ENCODE results near the gene GPC4. TPM values are rescaled to one million over a fixed set of nuclear protein-coding genes. Genes with fewer than 3 reads are reported as not detected.

GPC4 gene
- total and polyA plus RNA-seq, 10 of the 15 experiments (the other 5 are each of a cell fraction or from before 2014, with no cell fraction given): 0.04 to 5.8 (median 0.13) TPM

DNA sequence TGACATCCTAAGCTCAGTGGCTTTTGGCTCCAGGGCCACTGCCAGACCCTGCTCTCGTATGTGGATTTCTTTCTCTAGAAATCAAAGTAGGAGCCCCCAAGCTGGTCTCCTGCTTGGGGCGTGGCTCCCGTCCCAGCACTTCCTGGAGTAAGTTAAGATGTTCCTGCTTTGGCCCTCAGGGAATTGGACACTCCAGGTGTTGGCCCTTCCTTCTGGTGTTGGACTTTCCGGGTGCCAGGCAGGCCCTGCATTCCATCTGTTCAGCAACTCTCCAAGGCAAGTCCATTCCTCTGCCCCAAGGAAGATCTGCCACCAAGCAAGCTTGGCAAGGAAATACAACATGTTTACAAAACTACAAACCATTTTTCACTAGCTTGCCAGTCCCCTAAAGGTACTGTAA lies 22.1 kb upstream of the GPC4 start:
- SMC1A ChIA-PET (ENCODE audit: uncharacterized antibody, unreplicated experiment): interaction anchor here (0.8 kb wide), 1 partner anchor 67 kb away, joined by 3 read pairs; no protein-coding TSS in a partner anchor
- H3K9ac ChIP-seq (ENCODE audit: control insufficient read depth, insufficient read depth, low read length): no peak overlapping the region
- in situ Hi-C loops (cut with MboI) (no loop called here), intact Hi-C loops (cut with micrococcal nuclease; ENCODE audit: unreplicated experiment) (no loop called here)
- POLR2A ChIA-PET: no interaction called here
- no peaks in the 10 kb centered on the region for H3K36me3 ChIP-seq (ENCODE audit: control insufficient read depth in 2 of 2, insufficient read depth in 2 of 2, low read length in 1 of 2)
- no peak overlapping the region for H3K27ac ChIP-seq (ENCODE audit: control insufficient read depth, insufficient read depth)
- ATAC-seq (no peak), DNase-seq (ENCODE audit: low read depth, low spot score) (no peak), FAIRE-seq (no peak)
- no peaks in the 10 kb centered on the region for H4K20me1 ChIP-seq (ENCODE audit: control insufficient read depth, insufficient read depth)
- BruUV-seq (replicated peaks): no TSS peak
- H3K27me3 ChIP-seq (replicated peaks in 1 of 2; ENCODE audit: control insufficient read depth in 2 of 2, insufficient read depth in 2 of 2, low read length in 1 of 2): no peaks in the 10 kb centered on the region
- H3K4me1 ChIP-seq (ENCODE audit: control insufficient read depth, insufficient read depth, low read length): no peaks in the 10 kb centered on the region
- H3K9me3 ChIP-seq (replicated peaks; ENCODE audit: control insufficient read depth, insufficient read depth, low read length): no peaks in the 10 kb centered on the region
- RAD21 ChIA-PET (ENCODE audit: unreplicated experiment): interaction anchor here (0.5 kb wide), 1 partner anchor 11 kb away, joined by 3 read pairs; no protein-coding TSS in a partner anchor
- no peak overlapping the region for H2AFZ ChIP-seq (ENCODE audit: control insufficient read depth, low read depth, low read length)
- H3K4me2 ChIP-seq (ENCODE audit: control insufficient read depth, insufficient read depth): no peak overlapping the region
- H3K4me3 ChIP-seq: no peak overlapping the region
- TF ChIP-seq MEF2A (IDR thresholded peaks at IDR 0.05; ENCODE audit: insufficient read depth, low read depth, low read length) (no peak), RUNX3 (IDR thresholded peaks at IDR 0.05; ENCODE audit: low read length) (no peak), RCOR1 (conservative IDR thresholded peaks at IDR 0.05; ENCODE audit: low read depth, low read length) (no peak), MYC (IDR thresholded peaks at IDR 0.05; ENCODE audit: insufficient read depth, insufficient read length, insufficient replicate concordance, low read length, severe bottlenecking) (no peak), STAT3 (IDR thresholded peaks at IDR 0.05; ENCODE audit: low read depth, low read length) (no peak), SIX5 (IDR thresholded peaks at IDR 0.05; ENCODE audit: low read depth, low read length, severe bottlenecking) (no peak), DPF2 (IDR thresholded peaks at IDR 0.05) (no peak), POU2F2 (IDR thresholded peaks at IDR 0.05; ENCODE audit: borderline replicate concordance, low read depth, low read length) (no peak), NRF1 (conservative IDR thresholded peaks at IDR 0.05; ENCODE audit: low read depth, low read length) (no peak), MXI1 (IDR thresholded peaks at IDR 0.05; ENCODE audit: low read depth, low read length) (no peak), SMARCA5 (IDR thresholded peaks at IDR 0.05) (no peak), ZNF24 (IDR thresholded peaks at IDR 0.05) (no peak), FOS (IDR thresholded peaks at IDR 0.05; ENCODE audit: borderline replicate concordance, extremely low read depth, insufficient read length) (no peak), NBN (IDR thresholded peaks at IDR 0.05) (no peak), SP1 (IDR thresholded peaks at IDR 0.05; ENCODE audit: low read depth, low read length) (no peak)
- TF ChIP-seq, protein P1, sequence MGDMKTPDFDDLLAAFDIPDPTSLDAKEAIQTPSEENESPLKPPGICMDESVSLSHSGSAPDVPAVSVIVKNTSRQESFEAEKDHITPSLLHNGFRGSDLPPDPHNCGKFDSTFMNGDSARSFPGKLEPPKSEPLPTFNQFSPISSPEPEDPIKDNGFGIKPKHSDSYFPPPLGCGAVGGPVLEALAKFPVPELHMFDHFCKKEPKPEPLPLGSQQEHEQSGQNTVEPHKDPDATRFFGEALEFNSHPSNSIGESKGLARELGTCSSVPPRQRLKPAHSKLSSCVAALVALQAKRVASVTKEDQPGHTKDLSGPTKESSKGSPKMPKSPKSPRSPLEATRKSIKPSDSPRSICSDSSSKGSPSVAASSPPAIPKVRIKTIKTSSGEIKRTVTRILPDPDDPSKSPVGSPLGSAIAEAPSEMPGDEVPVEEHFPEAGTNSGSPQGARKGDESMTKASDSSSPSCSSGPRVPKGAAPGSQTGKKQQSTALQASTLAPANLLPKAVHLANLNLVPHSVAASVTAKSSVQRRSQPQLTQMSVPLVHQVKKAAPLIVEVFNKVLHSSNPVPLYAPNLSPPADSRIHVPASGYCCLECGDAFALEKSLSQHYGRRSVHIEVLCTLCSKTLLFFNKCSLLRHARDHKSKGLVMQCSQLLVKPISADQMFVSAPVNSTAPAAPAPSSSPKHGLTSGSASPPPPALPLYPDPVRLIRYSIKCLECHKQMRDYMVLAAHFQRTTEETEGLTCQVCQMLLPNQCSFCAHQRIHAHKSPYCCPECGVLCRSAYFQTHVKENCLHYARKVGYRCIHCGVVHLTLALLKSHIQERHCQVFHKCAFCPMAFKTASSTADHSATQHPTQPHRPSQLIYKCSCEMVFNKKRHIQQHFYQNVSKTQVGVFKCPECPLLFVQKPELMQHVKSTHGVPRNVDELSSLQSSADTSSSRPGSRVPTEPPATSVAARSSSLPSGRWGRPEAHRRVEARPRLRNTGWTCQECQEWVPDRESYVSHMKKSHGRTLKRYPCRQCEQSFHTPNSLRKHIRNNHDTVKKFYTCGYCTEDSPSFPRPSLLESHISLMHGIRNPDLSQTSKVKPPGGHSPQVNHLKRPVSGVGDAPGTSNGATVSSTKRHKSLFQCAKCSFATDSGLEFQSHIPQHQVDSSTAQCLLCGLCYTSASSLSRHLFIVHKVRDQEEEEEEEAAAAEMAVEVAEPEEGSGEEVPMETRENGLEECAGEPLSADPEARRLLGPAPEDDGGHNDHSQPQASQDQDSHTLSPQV (IDR thresholded peaks at IDR 0.05): no peak
- TF ChIP-seq, protein P2, sequence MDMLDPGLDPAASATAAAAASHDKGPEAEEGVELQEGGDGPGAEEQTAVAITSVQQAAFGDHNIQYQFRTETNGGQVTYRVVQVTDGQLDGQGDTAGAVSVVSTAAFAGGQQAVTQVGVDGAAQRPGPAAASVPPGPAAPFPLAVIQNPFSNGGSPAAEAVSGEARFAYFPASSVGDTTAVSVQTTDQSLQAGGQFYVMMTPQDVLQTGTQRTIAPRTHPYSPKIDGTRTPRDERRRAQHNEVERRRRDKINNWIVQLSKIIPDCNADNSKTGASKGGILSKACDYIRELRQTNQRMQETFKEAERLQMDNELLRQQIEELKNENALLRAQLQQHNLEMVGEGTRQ (IDR thresholded peaks at IDR 0.05; ENCODE audit: borderline replicate concordance, low read depth, low read length): no peak
- TF ChIP-seq, protein P3, sequence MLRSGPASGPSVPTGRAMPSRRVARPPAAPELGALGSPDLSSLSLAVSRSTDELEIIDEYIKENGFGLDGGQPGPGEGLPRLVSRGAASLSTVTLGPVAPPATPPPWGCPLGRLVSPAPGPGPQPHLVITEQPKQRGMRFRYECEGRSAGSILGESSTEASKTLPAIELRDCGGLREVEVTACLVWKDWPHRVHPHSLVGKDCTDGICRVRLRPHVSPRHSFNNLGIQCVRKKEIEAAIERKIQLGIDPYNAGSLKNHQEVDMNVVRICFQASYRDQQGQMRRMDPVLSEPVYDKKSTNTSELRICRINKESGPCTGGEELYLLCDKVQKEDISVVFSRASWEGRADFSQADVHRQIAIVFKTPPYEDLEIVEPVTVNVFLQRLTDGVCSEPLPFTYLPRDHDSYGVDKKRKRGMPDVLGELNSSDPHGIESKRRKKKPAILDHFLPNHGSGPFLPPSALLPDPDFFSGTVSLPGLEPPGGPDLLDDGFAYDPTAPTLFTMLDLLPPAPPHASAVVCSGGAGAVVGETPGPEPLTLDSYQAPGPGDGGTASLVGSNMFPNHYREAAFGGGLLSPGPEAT (IDR thresholded peaks at IDR 0.05; ENCODE audit: low read depth): no peak
- WGBS (ENCODE audit: insufficient coverage, insufficient replicate concordance, low lambda C conversion rate, missing lambda C conversion rate): 5% methylated on average over 4 of the region's 4 CpGs
- CTCF ChIA-PET: no interaction called here
- no peaks in the 10 kb centered on the region for H3K79me2 ChIP-seq (ENCODE audit: control insufficient read depth, insufficient read depth, low read length)
